ENCODE data around the gene PAQR6. TPM values are rescaled to one million over a fixed set of nuclear protein-coding genes. Genes with fewer than 3 reads are reported as not detected.

The PAQR6 gene
- total RNA-seq, 2 donors from 2014 or later: 2.8 to 3.1 TPM

GRCh38 chr1:156257711-156258110 lies 9.9 kb upstream of the PAQR6 start:
- no peaks in the 10 kb centered on the region for H3K9me3 ChIP-seq (ENCODE audit: control insufficient read depth, low read length, poor library complexity, severe bottlenecking)
- H3K27me3 Mint-ChIP-seq: no peaks in the 10 kb centered on the region
- ATAC-seq: no peak
- H3K4me3 Mint-ChIP-seq: no peak overlapping the region
- no peak for DNase-seq
- no peak overlapping the region for H3K27ac Mint-ChIP-seq
- peaks cover 17% of the 10 kb centered on the region for H3K36me3 Mint-ChIP-seq (ENCODE audit: low read depth)
- peaks cover 12% of the 10 kb centered on the region for H3K4me1 Mint-ChIP-seq

GRCh38 chr1:156253634-156254033 lies 5.8 kb upstream of the PAQR6 start:
- DNase-seq (no peak), ATAC-seq (no peak)
- Mint-ChIP-seq H3K27ac (peak overlapping the region; percentile 90), H3K36me3 (ENCODE audit: low read depth) (peaks cover 15% of the 10 kb centered on the region), H3K4me3 (no peak overlapping the region), H3K27me3 (no peaks in the 10 kb centered on the region), H3K4me1 (peaks cover 20% of the 10 kb centered on the region)
- H3K9me3 ChIP-seq (ENCODE audit: control insufficient read depth, low read length, poor library complexity, severe bottlenecking): no peaks in the 10 kb centered on the region

GRCh38 chr1:156251527-156251926 lies 3.7 kb upstream of the PAQR6 start:
- Mint-ChIP-seq H3K4me3 (no peak overlapping the region), H3K4me1 (peaks cover 22% of the 10 kb centered on the region), H3K27ac (peak overlapping the region; percentile 57), H3K27me3 (no peaks in the 10 kb centered on the region), H3K36me3 (ENCODE audit: low read depth) (peaks cover 15% of the 10 kb centered on the region)
- no peaks in the 10 kb centered on the region for H3K9me3 ChIP-seq (ENCODE audit: control insufficient read depth, low read length, poor library complexity, severe bottlenecking)
- DNase-seq (no peak), ATAC-seq (no peak)

- Mint-ChIP-seq H3K4me1 (peaks cover 34% of the 10 kb centered on the region), H3K36me3 (ENCODE audit: low read depth) (peaks cover 15% of the 10 kb centered on the region), H3K27me3 (no peaks in the 10 kb centered on the region), H3K4me3 (no peak overlapping the region), H3K27ac (no peak overlapping the region)
- DNase-seq: no peak
- no peak for ATAC-seq
- no peaks in the 10 kb centered on the region for H3K9me3 ChIP-seq (ENCODE audit: control insufficient read depth, low read length, poor library complexity, severe bottlenecking)
These were observed 1.7 kb upstream of the PAQR6 start for GRCh38 chr1:156249593-156249992.

- Mint-ChIP-seq H3K4me3 (no peak overlapping the region), H3K27ac (no peak overlapping the region), H3K4me1 (peaks cover 28% of the 10 kb centered on the region), H3K36me3 (ENCODE audit: low read depth) (peaks cover 8% of the 10 kb centered on the region), H3K27me3 (no peaks in the 10 kb centered on the region)
- DNase-seq (no peak), ATAC-seq (no peak)
- no peaks in the 10 kb centered on the region for H3K9me3 ChIP-seq (ENCODE audit: control insufficient read depth, low read length, poor library complexity, severe bottlenecking)
These were observed 447 bp upstream of the PAQR6 start for GRCh38 chr1:156248323-156248683.

GRCh38 chr1:156246781-156247459 lies 936 bp downstream of the PAQR6 start:
- Mint-ChIP-seq H3K4me3 (peak overlapping the region; percentile 90), H3K4me1 (peaks cover 16% of the 10 kb centered on the region), H3K27me3 (no peaks in the 10 kb centered on the region), H3K36me3 (ENCODE audit: low read depth) (peaks cover 2% of the 10 kb centered on the region), H3K27ac (peak overlapping the region; percentile 39)
- DNase-seq (no peak), ATAC-seq (no peak)
- no peaks in the 10 kb centered on the region for H3K9me3 ChIP-seq (ENCODE audit: control insufficient read depth, low read length, poor library complexity, severe bottlenecking)

GRCh38 chr1:156246241-156246780 lies 1.5 kb downstream of the PAQR6 start:
- H3K4me1 Mint-ChIP-seq: peaks cover 14% of the 10 kb centered on the region
- H3K27ac Mint-ChIP-seq: no peak overlapping the region

GRCh38 chr1:156245451-156246232 lies 2.2 kb downstream of the PAQR6 start:
- Mint-ChIP-seq H3K36me3 (ENCODE audit: low read depth) (peaks cover 2% of the 10 kb centered on the region), H3K4me3 (peak overlapping the region; percentile 90), H3K27ac (peak overlapping the region; percentile 62), H3K4me1 (peaks cover 16% of the 10 kb centered on the region), H3K27me3 (no peaks in the 10 kb centered on the region)
- peak; percentile 71 for ATAC-seq
- no peaks in the 10 kb centered on the region for H3K9me3 ChIP-seq (ENCODE audit: control insufficient read depth, low read length, poor library complexity, severe bottlenecking)
- DNase-seq: peak in 1 of 3 donors; percentile 23

More at GRCh38 chr1:156246241-156246780, 1.5 kb downstream of the PAQR6 start:
- ATAC-seq: no peak
- Mint-ChIP-seq H3K36me3 (ENCODE audit: low read depth) (peaks cover 2% of the 10 kb centered on the region), H3K27me3 (no peaks in the 10 kb centered on the region), H3K4me3 (peak overlapping the region; percentile 90)
- no peaks in the 10 kb centered on the region for H3K9me3 ChIP-seq (ENCODE audit: control insufficient read depth, low read length, poor library complexity, severe bottlenecking)
- no peak for DNase-seq

GRCh38 chr1:156244712-156245111 lies 3.1 kb downstream of the PAQR6 start:
- no peaks in the 10 kb centered on the region for H3K9me3 ChIP-seq (ENCODE audit: control insufficient read depth, low read length, poor library complexity, severe bottlenecking)
- no peak for ATAC-seq
- Mint-ChIP-seq H3K4me1 (peaks cover 19% of the 10 kb centered on the region), H3K4me3 (peak overlapping the region; percentile 90), H3K36me3 (ENCODE audit: low read depth) (peaks cover 3% of the 10 kb centered on the region), H3K27ac (peak overlapping the region; percentile 62), H3K27me3 (no peaks in the 10 kb centered on the region)
- DNase-seq: no peak

GRCh38 chr1:156244126-156244525 lies 3.7 kb downstream of the PAQR6 start:
- H3K36me3 Mint-ChIP-seq (ENCODE audit: low read depth): peaks cover 4% of the 10 kb centered on the region
- H3K4me3 Mint-ChIP-seq: peak overlapping the region; percentile 90
- H3K27ac Mint-ChIP-seq: no peak overlapping the region
- H3K9me3 ChIP-seq (ENCODE audit: control insufficient read depth, low read length, poor library complexity, severe bottlenecking): no peaks in the 10 kb centered on the region
- no peaks in the 10 kb centered on the region for H3K27me3 Mint-ChIP-seq
- H3K4me1 Mint-ChIP-seq: peaks cover 19% of the 10 kb centered on the region
- DNase-seq: no peak
- ATAC-seq: no peak

GRCh38 chr1:156242738-156243137 lies 5.1 kb downstream of the PAQR6 start:
- H3K9me3 ChIP-seq (ENCODE audit: control insufficient read depth, low read length, poor library complexity, severe bottlenecking): no peaks in the 10 kb centered on the region
- peak overlapping the region; percentile 25 for H3K4me3 Mint-ChIP-seq
- no peak for ATAC-seq
- H3K27ac Mint-ChIP-seq: peak overlapping the region; percentile 27
- DNase-seq: no peak
- H3K4me1 Mint-ChIP-seq: peaks cover 19% of the 10 kb centered on the region
- H3K27me3 Mint-ChIP-seq: no peaks in the 10 kb centered on the region
- H3K36me3 Mint-ChIP-seq (ENCODE audit: low read depth): peaks cover 4% of the 10 kb centered on the region

- DNase-seq: no peak
- Mint-ChIP-seq H3K27me3 (no peaks in the 10 kb centered on the region), H3K36me3 (ENCODE audit: low read depth) (peaks cover 7% of the 10 kb centered on the region), H3K27ac (peak within 1 kb of the TSS; percentile 27), H3K4me3 (peak within 1 kb of the TSS; percentile 25), H3K4me1 (peaks cover 19% of the 10 kb centered on the region)
- no peak for ATAC-seq
- H3K9me3 ChIP-seq (ENCODE audit: control insufficient read depth, low read length, poor library complexity, severe bottlenecking): no peaks in the 10 kb centered on the region
These were observed 5.9 kb downstream of the PAQR6 start, which contains the start of gene BGLAP for GRCh38 chr1:156241926-156242325. Gene BGLAP (plus strand): TSS chr1:156242184. CDS start chr1:156242232, 48 bp downstream.

GRCh38 chr1:156241311-156241811 lies 6.5 kb downstream of the PAQR6 start:
- Mint-ChIP-seq H3K4me3 (no peak overlapping the region), H3K27ac (no peak overlapping the region), H3K36me3 (ENCODE audit: low read depth) (peaks cover 8% of the 10 kb centered on the region), H3K27me3 (no peaks in the 10 kb centered on the region), H3K4me1 (peaks cover 18% of the 10 kb centered on the region)
- no peak for ATAC-seq
- H3K9me3 ChIP-seq (ENCODE audit: control insufficient read depth, low read length, poor library complexity, severe bottlenecking): no peaks in the 10 kb centered on the region
- no peak for DNase-seq
